ENCODE results near the gene E4F1. TPM values are rescaled to one million over a fixed set of nuclear protein-coding genes. Genes with fewer than 3 reads are reported as not detected.

The E4F1 gene
- total and polyA plus RNA-seq, 2 donors (not counting 1 experiment from before 2014, with no cell fraction given) = 6.7 to 31.2 TPM

GRCh38 chr16:2204416-2205103 is 18.8 kb upstream of the E4F1 start:
- DNase-seq (ENCODE audit: low read depth in 2 of 2) = no peak
- peaks cover 7% of the 10 kb centered on the region for H3K79me2 ChIP-seq (ENCODE audit: control insufficient read depth, insufficient read depth, low read length)
- peak overlapping the region; percentile 62 to 78 (median 69) for H3K4me3 ChIP-seq (replicated peaks in 1 of 4; ENCODE audit: control extremely low read depth in 1 of 4, insufficient read depth in 1 of 4, low read depth in 3 of 4, low read length in 4 of 4)
- peak overlapping the region; percentile 77 for H3K4me2 ChIP-seq (ENCODE audit: extremely low read depth, insufficient read depth, low read length)
- H4K20me1 ChIP-seq (ENCODE audit: control insufficient read depth, extremely low read depth, insufficient read depth, low read length) = no peaks in the 10 kb centered on the region
- no peak for TF ChIP-seq CTCF (conservative IDR thresholded peaks at IDR 0.05 in 1 of 2, IDR thresholded peaks at IDR 0.05 in 1 of 2; ENCODE audit: low read depth in 1 of 2, low read length in 2 of 2)
- no peak for TF ChIP-seq EZH2 (IDR thresholded peaks at IDR 0.05; ENCODE audit: low read length, missing control alignments)
- peak overlapping the region; percentile 84 for H3K27ac ChIP-seq (ENCODE audit: insufficient read depth, low read length)
- no peaks in the 10 kb centered on the region for H3K9me3 ChIP-seq (ENCODE audit: control insufficient read depth, insufficient read depth, low read depth, low read length)
- H3K27me3 ChIP-seq (ENCODE audit: control insufficient read depth, insufficient read depth, low read length) = peaks cover 7% of the 10 kb centered on the region
- peak overlapping the region; percentile 94 for H3K9ac ChIP-seq (ENCODE audit: insufficient read depth, low read length)
- H3K4me1 ChIP-seq (ENCODE audit: control insufficient read depth, extremely low read depth, insufficient read depth, low read length) = peaks cover 2% of the 10 kb centered on the region
- H2AFZ ChIP-seq (ENCODE audit: low read length) = peak overlapping the region; percentile 53
- peaks cover 20% of the 10 kb centered on the region for H3K36me3 ChIP-seq (ENCODE audit: control insufficient read depth, insufficient read depth, low read length)

GRCh38 chr16:2205104-2205966 is 18.1 kb upstream of the E4F1 start, which contains the start of gene MLST8:
Gene MLST8 (plus strand): TSS chr16:2205454. CDS start chr16:2206086, 632 bp downstream.
- Histone ChIP-seq H3K9me3 (ENCODE audit: control insufficient read depth, insufficient read depth, low read depth, low read length) (no peaks in the 10 kb centered on the region), H3K4me2 (ENCODE audit: extremely low read depth, insufficient read depth, low read length) (peak within 1 kb of the TSS; percentile 92), H3K27ac (ENCODE audit: insufficient read depth, low read length) (peak within 1 kb of the TSS; percentile 84), H3K27me3 (ENCODE audit: control insufficient read depth, insufficient read depth, low read length) (peaks cover under 1% of the 10 kb centered on the region), H3K36me3 (ENCODE audit: control insufficient read depth, insufficient read depth, low read length) (peaks cover 25% of the 10 kb centered on the region), H2AFZ (ENCODE audit: low read length) (peak within 1 kb of the TSS; percentile 80), H3K4me3 (replicated peaks in 1 of 4; ENCODE audit: control extremely low read depth in 1 of 4, insufficient read depth in 1 of 4, low read depth in 3 of 4, low read length in 4 of 4) (peak within 1 kb of the TSS; percentile 62 to 83 (median 75)), H3K79me2 (ENCODE audit: control insufficient read depth, insufficient read depth, low read length) (peaks cover 7% of the 10 kb centered on the region), H4K20me1 (ENCODE audit: control insufficient read depth, extremely low read depth, insufficient read depth, low read length) (no peaks in the 10 kb centered on the region), H3K4me1 (ENCODE audit: control insufficient read depth, extremely low read depth, insufficient read depth, low read length) (peaks cover 2% of the 10 kb centered on the region), H3K9ac (ENCODE audit: insufficient read depth, low read length) (peak within 1 kb of the TSS; percentile 94)
- no peak for TF ChIP-seq CTCF (conservative IDR thresholded peaks at IDR 0.05 in 1 of 2, IDR thresholded peaks at IDR 0.05 in 1 of 2; ENCODE audit: low read depth in 1 of 2, low read length in 2 of 2)
- no peak for TF ChIP-seq EZH2 (IDR thresholded peaks at IDR 0.05; ENCODE audit: low read length, missing control alignments)
- DNase-seq (ENCODE audit: low read depth in 2 of 2) = peak; percentile 79 to 88

GRCh38 chr16:2205967-2206313 is 17.5 kb upstream of the E4F1 start:
- H3K4me1 ChIP-seq (ENCODE audit: control insufficient read depth, extremely low read depth, insufficient read depth, low read length) = peaks cover 2% of the 10 kb centered on the region
- no peaks in the 10 kb centered on the region for H4K20me1 ChIP-seq (ENCODE audit: control insufficient read depth, extremely low read depth, insufficient read depth, low read length)
- peak overlapping the region; percentile 84 for H3K27ac ChIP-seq (ENCODE audit: insufficient read depth, low read length)
- no peaks in the 10 kb centered on the region for H3K27me3 ChIP-seq (ENCODE audit: control insufficient read depth, insufficient read depth, low read length)
- peak overlapping the region; percentile 62 to 83 (median 75) for H3K4me3 ChIP-seq (replicated peaks in 1 of 4; ENCODE audit: control extremely low read depth in 1 of 4, insufficient read depth in 1 of 4, low read depth in 3 of 4, low read length in 4 of 4)
- H3K36me3 ChIP-seq (ENCODE audit: control insufficient read depth, insufficient read depth, low read length) = peaks cover 25% of the 10 kb centered on the region
- H3K4me2 ChIP-seq (ENCODE audit: extremely low read depth, insufficient read depth, low read length) = peak overlapping the region; percentile 92
- H3K9me3 ChIP-seq (ENCODE audit: control insufficient read depth, insufficient read depth, low read depth, low read length) = no peaks in the 10 kb centered on the region
- TF ChIP-seq EZH2 (IDR thresholded peaks at IDR 0.05; ENCODE audit: low read length, missing control alignments) = no peak
- no peak for TF ChIP-seq CTCF (conservative IDR thresholded peaks at IDR 0.05 in 1 of 2, IDR thresholded peaks at IDR 0.05 in 1 of 2; ENCODE audit: low read depth in 1 of 2, low read length in 2 of 2)
- H3K9ac ChIP-seq (ENCODE audit: insufficient read depth, low read length) = peak overlapping the region; percentile 94
- H3K79me2 ChIP-seq (ENCODE audit: control insufficient read depth, insufficient read depth, low read length) = peaks cover 7% of the 10 kb centered on the region
- DNase-seq (ENCODE audit: low read depth in 2 of 2) = no peak
- peak overlapping the region; percentile 43 for H2AFZ ChIP-seq (ENCODE audit: low read length)

Measured in fibroblast of lung (primary cell).